Immature natural killer cell (primary cell): ENCODE results near the gene SASH3. TPM values are rescaled to one million over a fixed set of nuclear protein-coding genes. Genes with fewer than 3 reads are reported as not detected.
"Not testable (repeated sequence)": the region's sequence is repeated elsewhere in the genome, so short reads cannot be mapped to it uniquely, and the experiment has no call there.

Experiments used
- DNase-seq, 3 donors: peaks; one replicate each; pipeline ENCODE4 v3.0.0; 2022; ENCODE audit warnings: mixed read lengths in 1 of 3
- H3K27ac Mint-ChIP-seq, 6 donors: one replicate each; pipeline ENCODE4 v1.8.0; 2020; ENCODE audit warnings: mixed read lengths in 6 of 6, mild to moderate bottlenecking in 5 of 6, inconsistent platforms in 4 of 6, moderate library complexity in 3 of 6
- H3K27me3 Mint-ChIP-seq, 3 donors: one replicate each; pipeline ENCODE4 v1.8.0; 2020 to 2021; ENCODE audit warnings: low read depth in 3 of 3, mild to moderate bottlenecking in 3 of 3, mixed read lengths in 3 of 3, moderate library complexity in 3 of 3, inconsistent platforms in 1 of 3
- H3K36me3 Mint-ChIP-seq, 3 donors: one replicate each; pipeline ENCODE4 v1.8.0; 2020; ENCODE audit warnings: mixed read lengths in 3 of 3, inconsistent platforms in 2 of 3, mild to moderate bottlenecking in 2 of 3
- H3K4me1 Mint-ChIP-seq, 2 donors: one replicate each; pipeline ENCODE4 v1.8.0; 2020; ENCODE audit warnings: inconsistent platforms in 2 of 2, mild to moderate bottlenecking in 2 of 2, mixed read lengths in 2 of 2, moderate library complexity in 1 of 2
- H3K4me3 Mint-ChIP-seq, 5 donors: one replicate each; pipeline ENCODE4 v1.8.0; 2020; ENCODE audit warnings: mild to moderate bottlenecking in 5 of 5, mixed read lengths in 5 of 5, inconsistent platforms in 3 of 5, moderate library complexity in 3 of 5
- H3K9me3 Mint-ChIP-seq, 6 donors: one replicate each; pipeline ENCODE4 v1.8.0; 2020; ENCODE audit warnings: mild to moderate bottlenecking in 6 of 6, mixed read lengths in 6 of 6, inconsistent platforms in 4 of 6, moderate library complexity in 3 of 6
- polyA plus RNA-seq, 3 donors: library from polyadenylated mRNA; unstranded; fragments of 300-500 nt; fragmentation: Illumina TruSeq; gene quantifications; one replicate each; pipeline ENCODE4 v1.2.3, GENCODE V29; 2021

The SASH3 gene
- 100 to 1,000 TPM; 254 to 569 (median 270) TPM for polyA plus RNA-seq

- Mint-ChIP-seq H3K27ac (peak within 1 kb of the TSS; percentile 90 to 100 (median 95)), H3K27me3 (peaks cover 15 to 36% (median 35%) of the 10 kb centered on the region in 3 donors), H3K9me3 (no peaks in the 10 kb centered on the region), H3K4me1 (peaks cover 82 to 87% of the 10 kb centered on the region in 2 donors), H3K4me3 (peak within 1 kb of the TSS; percentile 93 to 97 (median 93)), H3K36me3 (peaks cover 25 to 39% (median 30%) of the 10 kb centered on the region in 3 donors)
- DNase-seq, result peak; percentile 75 to 80 (median 78)
Measured at GRCh38 chrX:129779747-129780146, at the start of gene SASH3. SASH3 (plus strand) TSS chrX:129779949; CDS start chrX:129780098, 149 bp downstream.

DNA sequence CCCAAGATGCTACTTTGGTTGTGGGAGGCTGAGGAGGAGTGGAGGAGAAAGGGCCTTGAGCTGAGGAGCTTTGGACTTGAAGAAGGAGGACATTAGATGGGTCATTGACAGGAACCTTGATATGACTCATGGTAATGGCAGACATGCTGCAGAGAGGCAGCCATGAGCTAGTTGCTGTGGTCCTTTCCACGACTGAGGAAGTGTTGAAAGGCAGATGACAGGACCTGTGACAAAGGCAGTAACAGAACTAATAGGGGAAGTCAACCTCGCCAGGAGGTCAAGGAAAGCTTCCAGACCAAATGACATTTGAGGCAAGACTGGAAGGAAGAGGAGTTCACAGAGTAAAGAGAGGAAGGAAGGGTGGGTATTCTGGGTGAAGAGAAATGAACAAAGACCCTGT, 48.5 kb upstream of the SASH3 start:
- Mint-ChIP-seq H3K9me3 (no peaks in the 10 kb centered on the region), H3K27me3 (peaks cover 0 to 11% (median 3%) of the 10 kb centered on the region in 3 donors), H3K36me3 (no peaks in the 10 kb centered on the region), H3K4me3 (no peak overlapping the region), H3K27ac (peak overlapping the region in 1 of 6 donors; percentile 32), H3K4me1 (peaks cover 4 to 7% of the 10 kb centered on the region in 2 donors)
- no peak for DNase-seq

DNA sequence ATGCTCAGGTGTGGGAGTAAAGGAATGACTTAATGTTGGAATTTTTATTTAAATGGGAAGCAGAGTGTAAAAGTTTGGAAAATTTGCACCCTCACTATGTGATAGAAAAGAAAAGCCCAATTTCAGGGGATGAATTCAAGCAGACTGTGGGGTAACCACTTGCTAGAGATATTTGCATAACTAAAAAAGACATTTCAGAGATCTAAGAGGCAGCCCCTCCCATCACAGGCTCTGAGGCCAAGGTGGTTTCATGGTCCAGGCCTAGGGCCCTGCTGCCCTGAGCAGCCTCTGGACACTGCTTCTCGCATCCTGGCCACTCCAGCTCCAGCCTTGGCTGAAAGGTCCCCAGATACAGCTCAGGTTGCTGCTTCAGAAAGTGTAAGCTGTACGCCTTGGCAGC, 46.9 kb upstream of the SASH3 start:
- Mint-ChIP-seq H3K27ac (no peak overlapping the region), H3K36me3 (no peaks in the 10 kb centered on the region), H3K4me3 (no peak overlapping the region), H3K4me1 (peaks cover 10 to 11% of the 10 kb centered on the region in 2 donors), H3K9me3 (no peaks in the 10 kb centered on the region), H3K27me3 (peaks cover 1 to 11% (median 3%) of the 10 kb centered on the region in 3 donors)
- no peak for DNase-seq

- H3K4me1 Mint-ChIP-seq, result peaks cover 10 to 11% of the 10 kb centered on the region in 2 donors
- DNase-seq, result no peak
- H3K27me3 Mint-ChIP-seq, result peaks cover 1 to 11% (median 6%) of the 10 kb centered on the region in 3 donors
- H3K27ac Mint-ChIP-seq, result no peak overlapping the region
- no peaks in the 10 kb centered on the region for H3K36me3 Mint-ChIP-seq
- no peaks in the 10 kb centered on the region for H3K9me3 Mint-ChIP-seq
- no peak overlapping the region for H3K4me3 Mint-ChIP-seq
Measured at GRCh38 chrX:129733335-129733734, 46.4 kb upstream of the SASH3 start.

GRCh38 chrX:129736491-129736890, 43.3 kb upstream of the SASH3 start:
- H3K27me3 Mint-ChIP-seq, result peaks cover 1 to 9% (median 7%) of the 10 kb centered on the region in 3 donors
- H3K36me3 Mint-ChIP-seq, result no peaks in the 10 kb centered on the region
- H3K4me3 Mint-ChIP-seq, result no peak overlapping the region
- H3K4me1 Mint-ChIP-seq, result peaks cover 10 to 11% of the 10 kb centered on the region in 2 donors
- H3K27ac Mint-ChIP-seq, result peak overlapping the region in 2 of 6 donors; percentile 14 to 45
- no peak for DNase-seq
- no peaks in the 10 kb centered on the region for H3K9me3 Mint-ChIP-seq

- H3K27me3 Mint-ChIP-seq, result peaks cover 6 to 8% (median 6%) of the 10 kb centered on the region in 3 donors
- H3K27ac Mint-ChIP-seq, result no peak overlapping the region
- DNase-seq, result no peak
- H3K36me3 Mint-ChIP-seq, result no peaks in the 10 kb centered on the region
- no peaks in the 10 kb centered on the region for H3K9me3 Mint-ChIP-seq
- H3K4me1 Mint-ChIP-seq, result peaks cover 17 to 20% of the 10 kb centered on the region in 2 donors
- no peak overlapping the region for H3K4me3 Mint-ChIP-seq
Measured at GRCh38 chrX:129737916-129738315, 41.8 kb upstream of the SASH3 start.

DNA sequence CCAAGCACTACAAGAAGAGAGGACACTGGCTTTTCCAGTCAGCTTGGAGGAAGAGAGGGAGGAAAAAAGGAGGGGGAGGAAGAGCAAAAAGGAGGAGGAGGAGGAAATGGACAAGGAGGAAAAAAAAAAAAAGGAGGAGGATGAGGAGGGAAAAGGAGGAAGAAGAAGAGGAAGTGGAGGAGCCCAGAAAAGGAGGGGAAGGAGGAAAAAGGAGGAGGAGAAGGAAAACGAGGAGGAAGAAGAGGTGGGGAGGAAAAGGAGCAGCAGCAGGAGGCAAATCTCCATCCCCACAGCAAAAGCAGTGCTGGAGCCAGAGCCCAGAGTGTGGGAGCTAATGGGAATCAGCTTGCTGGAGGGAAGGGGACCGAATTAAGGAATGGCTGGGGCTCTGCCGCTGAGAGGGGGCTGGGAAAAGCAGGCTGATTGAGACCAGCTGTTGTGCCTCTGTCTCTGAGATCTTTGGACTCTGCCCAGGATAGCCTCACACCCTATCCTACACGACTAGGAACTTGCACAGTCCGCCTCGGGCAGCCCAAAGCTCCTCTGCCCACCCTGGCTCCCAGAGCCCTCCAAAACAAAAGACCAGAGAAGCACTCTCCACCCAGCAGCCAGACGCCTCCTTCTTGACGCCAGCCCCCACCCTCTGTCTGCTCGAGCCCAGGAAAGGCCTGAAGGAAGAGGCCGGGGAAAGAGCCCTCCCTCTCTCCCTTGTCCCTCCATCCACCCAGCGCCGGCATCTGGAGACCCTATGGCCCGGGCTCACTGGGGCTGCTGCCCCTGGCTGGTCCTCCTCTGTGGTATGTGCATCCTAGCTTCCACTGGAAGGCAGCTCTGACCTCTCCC, 41.1 kb upstream of the SASH3 start, which contains the start of gene XPNPEP2:
XPNPEP2 (plus strand) TSS at position 514 of the 843 bp plus-strand sequence; CDS start at position 749, 235 bp downstream.
- Mint-ChIP-seq H3K4me3 (no peak within 1 kb of the TSS), H3K36me3 (no peaks in the 10 kb centered on the region), H3K27ac (peak within 1 kb of the TSS in 1 of 6 donors; percentile 37), H3K4me1 (peaks cover 25 to 27% of the 10 kb centered on the region in 2 donors), H3K9me3 (no peaks in the 10 kb centered on the region), H3K27me3 (peaks cover 6 to 12% (median 7%) of the 10 kb centered on the region in 3 donors)
- DNase-seq, result no peak

GRCh38 chrX:129739578-129739977, 40.2 kb upstream of the SASH3 start:
- H3K27ac Mint-ChIP-seq, result peak overlapping the region in 1 of 6 donors; percentile 37
- DNase-seq, result no peak
- no peak overlapping the region for H3K4me3 Mint-ChIP-seq
- H3K27me3 Mint-ChIP-seq, result peaks cover 6 to 14% (median 7%) of the 10 kb centered on the region in 3 donors
- peaks cover 31 to 36% of the 10 kb centered on the region in 2 donors for H3K4me1 Mint-ChIP-seq
- H3K9me3 Mint-ChIP-seq, result no peaks in the 10 kb centered on the region
- no peaks in the 10 kb centered on the region for H3K36me3 Mint-ChIP-seq

GRCh38 chrX:129741880-129742758, 37.6 kb upstream of the SASH3 start:
- no peaks in the 10 kb centered on the region for H3K9me3 Mint-ChIP-seq
- no peak for DNase-seq
- peak overlapping the region; percentile 36 to 74 (median 48) for H3K4me3 Mint-ChIP-seq
- no peaks in the 10 kb centered on the region for H3K36me3 Mint-ChIP-seq
- peaks cover 4 to 14% (median 6%) of the 10 kb centered on the region in 3 donors for H3K27me3 Mint-ChIP-seq
- peak overlapping the region; percentile 83 to 96 (median 90) for H3K27ac Mint-ChIP-seq
- H3K4me1 Mint-ChIP-seq, result peaks cover 31 to 39% of the 10 kb centered on the region in 2 donors

DNA sequence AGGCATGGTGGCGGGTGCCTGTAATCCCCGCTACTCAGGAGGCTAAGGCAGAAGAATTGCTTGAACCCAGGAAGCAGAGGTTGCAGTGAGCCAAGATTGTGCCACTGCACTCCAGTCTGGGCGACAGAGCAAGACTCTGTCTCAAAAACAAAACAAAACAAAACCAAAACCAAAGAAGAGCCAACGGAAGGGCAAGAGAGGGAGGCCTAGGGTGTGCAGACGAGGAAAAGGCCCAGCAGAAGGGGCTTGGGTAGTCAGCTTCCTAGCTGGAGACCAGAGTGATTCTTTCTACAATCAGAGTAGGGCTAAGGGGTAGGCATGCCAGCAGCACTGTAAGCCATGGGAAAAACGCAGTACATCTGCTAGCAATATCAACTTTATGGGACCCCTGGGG, 37.0 kb upstream of the SASH3 start:
- H3K4me3 Mint-ChIP-seq, result peak overlapping the region; percentile 36 to 74 (median 55)
- peaks cover 31 to 39% of the 10 kb centered on the region in 2 donors for H3K4me1 Mint-ChIP-seq
- peak; percentile 26 to 41 (median 26) for DNase-seq
- H3K36me3 Mint-ChIP-seq, H3K9me3 Mint-ChIP-seq: not testable (repeated sequence)
- H3K27ac Mint-ChIP-seq, result peak overlapping the region; percentile 83 to 96 (median 90)
- H3K27me3 Mint-ChIP-seq, result peaks cover 4 to 14% (median 6%) of the 10 kb centered on the region in 3 donors

- peaks cover 31 to 39% of the 10 kb centered on the region in 2 donors for H3K4me1 Mint-ChIP-seq
- no peaks in the 10 kb centered on the region for H3K9me3 Mint-ChIP-seq
- DNase-seq, result peak; percentile 32 to 50 (median 49)
- peak overlapping the region; percentile 17 to 72 (median 48) for H3K4me3 Mint-ChIP-seq
- H3K27ac Mint-ChIP-seq, result peak overlapping the region; percentile 83 to 96 (median 88)
- H3K27me3 Mint-ChIP-seq, result peaks cover 3 to 9% (median 6%) of the 10 kb centered on the region in 3 donors
- H3K36me3 Mint-ChIP-seq, result no peaks in the 10 kb centered on the region
Measured at GRCh38 chrX:129743821-129744220, 35.9 kb upstream of the SASH3 start.

DNA sequence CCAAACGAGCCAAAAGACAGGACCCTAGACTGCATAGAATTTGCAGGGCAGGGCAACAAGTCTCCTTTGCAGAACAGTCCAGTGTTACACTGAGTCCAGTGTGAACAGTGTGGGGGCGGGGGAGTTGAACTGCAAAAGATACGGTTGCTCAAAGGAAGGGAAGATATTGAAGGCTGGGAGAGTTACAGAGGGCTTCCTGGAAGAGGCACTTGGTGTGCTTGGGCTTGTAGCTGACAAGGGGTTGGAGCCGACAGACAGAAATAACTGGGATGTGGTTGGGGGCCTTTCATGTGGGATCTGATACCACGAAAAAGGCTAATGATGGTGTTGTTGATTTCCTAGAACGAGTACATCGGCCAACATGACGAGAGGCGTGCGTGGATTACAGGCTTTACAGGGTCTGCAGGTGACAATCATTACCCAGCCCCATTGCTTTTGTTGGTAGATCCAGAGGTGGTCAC, 34.9 kb upstream of the SASH3 start:
- peak overlapping the region in 5 of 6 donors; percentile 1 to 89 (median 78) for H3K27ac Mint-ChIP-seq
- no peak for DNase-seq

More for the DNA sequence above, 34.9 kb upstream of the SASH3 start:
- H3K4me1 Mint-ChIP-seq, result peaks cover 31 to 39% of the 10 kb centered on the region in 2 donors
- H3K4me3 Mint-ChIP-seq, result peak overlapping the region in 2 of 5 donors; percentile 6 to 25
- H3K9me3 Mint-ChIP-seq, result no peaks in the 10 kb centered on the region
- H3K27me3 Mint-ChIP-seq, result peaks cover 3 to 9% (median 6%) of the 10 kb centered on the region in 3 donors
- no peaks in the 10 kb centered on the region for H3K36me3 Mint-ChIP-seq
